PFSK-1 (cell line): ENCODE results near the gene ARHGAP10.

Experiments used
- POLR2AphosphoS5 ChIP-seq: IDR thresholded peaks from 2 replicates; pipeline ENCODE4 v1.6.1; 2012; ENCODE audit warnings: low read depth, mild to moderate bottlenecking, control low read depth, low read length, moderate library complexity
- REST ChIP-seq, 2 experiments: IDR thresholded peaks; 2 replicates each; pipeline versions ENCODE4 v1.6.1 to v1.8.0; 2011 to 2012; ENCODE audit warnings: low read depth in 2 of 2, low read length in 2 of 2, control low read depth in 1 of 2, inconsistent platforms in 1 of 2, mild to moderate bottlenecking in 1 of 2, moderate library complexity in 1 of 2; ENCODE audit not compliant: insufficient read depth in 1 of 2
- SIN3A ChIP-seq: IDR thresholded peaks from 2 replicates; pipeline ENCODE4 v1.6.1; 2012; ENCODE audit warnings: mild to moderate bottlenecking, low read length, moderate library complexity, borderline replicate concordance; ENCODE audit not compliant: insufficient read depth
- TAF1 ChIP-seq: IDR thresholded peaks from 2 replicates; pipeline ENCODE4 v1.6.1; 2012; ENCODE audit warnings: low read length, control low read depth, borderline replicate concordance; ENCODE audit not compliant: insufficient read depth

GRCh38 chr4:147829401-147830101 lies 97.7 kb downstream of the ARHGAP10 start:
- TF ChIP-seq POLR2AphosphoS5 = no peak
- TF ChIP-seq SIN3A = no peak
- TF ChIP-seq TAF1 = no peak
- TF ChIP-seq REST (IDR thresholded peaks at IDR 0.05; ENCODE audit: insufficient read depth in 1 of 2, low read depth in 2 of 2, low read length in 2 of 2) = no peak
